HG03521 (cell line): ENCODE measurements around the gene MEGF10.

Experiments used
- ATAC-seq: cut with Tn5 transposase; IDR thresholded peaks from one replicate; pipeline ENCODE4 v1.9.1; 2021; ENCODE audit warnings: mild to moderate bottlenecking, moderate library complexity; ENCODE audit not compliant: unreplicated experiment

The MEGF10 gene

DNA sequence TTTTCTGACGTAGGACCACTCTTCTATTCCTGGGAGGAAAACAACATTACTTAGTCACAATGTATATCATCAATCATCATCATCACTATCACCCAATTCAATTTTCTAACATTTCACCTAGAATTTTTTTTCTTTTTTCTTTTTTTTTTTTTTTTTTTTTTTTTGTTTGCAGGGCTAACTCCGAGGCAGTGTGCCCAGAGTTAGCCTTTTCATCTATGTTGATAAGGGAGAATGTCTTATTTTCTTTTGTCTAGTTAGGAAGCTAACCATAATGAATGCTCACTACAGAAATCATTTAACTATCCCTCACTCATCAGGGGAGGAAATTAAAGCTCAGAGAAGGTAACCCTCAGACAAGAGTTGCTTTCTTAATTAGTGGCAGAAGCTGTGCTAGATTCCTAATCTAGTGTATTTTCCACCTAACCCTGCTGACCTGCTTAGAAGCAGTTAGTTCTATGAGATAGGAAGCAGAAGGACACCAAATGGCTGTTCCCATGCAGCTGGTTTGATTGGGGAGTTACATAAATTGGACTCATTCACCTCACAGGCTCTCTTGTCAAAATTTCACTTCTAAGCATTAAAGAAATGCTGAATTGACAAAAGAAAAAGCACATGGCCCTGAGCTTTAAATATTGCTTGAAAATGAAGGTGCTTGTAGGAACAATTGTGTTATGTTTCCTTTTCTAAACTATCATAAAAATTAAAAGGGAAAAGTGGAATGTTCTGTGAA, 218.2 kb downstream of the MEGF10 start:
- no peak for ATAC-seq
